Measurements from ENCODE around the gene CNGB1.

The CNGB1 gene

GRCh38 chr16:58002936-58003335 lies 32.0 kb upstream of the CNGB1 start:
- H3K27ac ChIP-seq (ENCODE audit: low read depth, low read length): no peak overlapping the region
- no peak overlapping the region for H2AFZ ChIP-seq (ENCODE audit: low read length, unreplicated experiment)
- H3K4me1 ChIP-seq (ENCODE audit: control insufficient read depth, insufficient read depth, low read length, unreplicated experiment): peaks cover 39% of the 10 kb centered on the region
- H3K79me2 ChIP-seq (ENCODE audit: control insufficient read depth, insufficient read depth, low read length, unreplicated experiment): peaks cover 32% of the 10 kb centered on the region
- peaks cover 13% of the 10 kb centered on the region; the same call in 1 of the 2 replicates for H3K36me3 ChIP-seq (ENCODE audit: insufficient read depth, low read length)
- no peak overlapping the region for H3K4me3 ChIP-seq (ENCODE audit: low read depth, low read length)
- no peaks in the 10 kb centered on the region for H3K27me3 ChIP-seq (ENCODE audit: insufficient read depth, low read length)

DNA sequence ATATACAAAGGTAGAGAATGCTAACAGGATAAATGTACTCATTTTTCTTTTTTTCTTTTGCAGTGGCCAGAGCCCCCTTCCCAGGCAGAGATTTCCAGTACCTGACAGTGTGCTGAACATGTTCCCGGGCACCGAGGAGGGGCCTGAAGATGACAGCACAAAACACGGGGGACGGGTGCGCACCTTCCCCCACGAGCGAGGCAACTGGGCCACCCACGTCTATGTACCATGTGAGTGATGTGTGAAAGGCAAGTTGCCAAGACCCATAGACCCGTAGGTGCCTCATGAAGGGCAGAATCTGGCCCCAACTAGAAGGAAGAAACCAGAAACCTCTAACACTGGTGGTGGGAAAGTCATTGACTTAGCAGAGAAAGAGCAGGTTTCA lies 31.5 kb upstream of the CNGB1 start:
- peaks cover 12% of the 10 kb centered on the region for H3K36me3 ChIP-seq (ENCODE audit: insufficient read depth, low read length)

DNA sequence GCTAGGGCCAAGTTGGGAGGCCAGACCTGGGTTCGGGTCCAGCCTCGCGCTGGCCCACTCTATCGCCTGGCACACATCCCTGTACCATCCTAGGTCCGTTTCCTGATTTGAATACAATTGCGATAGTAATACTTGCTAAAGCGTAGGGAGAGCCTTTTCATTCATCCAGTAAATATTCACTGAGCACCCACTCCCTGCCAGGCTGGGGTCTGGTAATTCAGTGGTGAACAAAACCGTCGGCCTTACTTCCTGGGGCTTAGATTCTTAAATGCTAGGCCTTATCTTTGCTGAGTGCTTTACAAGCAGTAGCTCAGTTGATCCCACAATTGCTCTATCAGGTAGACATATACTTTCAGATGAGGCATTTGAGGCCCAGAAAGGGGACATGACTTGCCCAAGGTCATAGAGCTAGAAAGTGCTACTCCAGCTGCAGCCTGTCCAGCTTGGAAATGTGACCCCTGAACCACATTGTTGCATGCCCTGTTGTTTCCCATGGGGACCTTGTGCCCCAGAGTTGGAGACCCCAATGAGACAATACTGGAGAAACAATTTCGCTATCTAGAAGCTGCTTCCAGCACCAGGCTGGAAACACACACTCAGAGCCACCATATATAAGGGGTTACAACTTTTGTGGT lies 31.0 kb upstream of the CNGB1 start:
- peak overlapping the region; percentile 94 for H3K4me3 ChIP-seq (ENCODE audit: low read depth, low read length)
- peaks cover 34% of the 10 kb centered on the region for H3K79me2 ChIP-seq (ENCODE audit: control insufficient read depth, insufficient read depth, low read length, unreplicated experiment)
- H3K27ac ChIP-seq (ENCODE audit: low read depth, low read length): no peak overlapping the region
- no peaks in the 10 kb centered on the region for H3K27me3 ChIP-seq (ENCODE audit: insufficient read depth, low read length)
- peaks cover 10% of the 10 kb centered on the region for H3K36me3 ChIP-seq (ENCODE audit: insufficient read depth, low read length)
- H3K4me1 ChIP-seq (ENCODE audit: control insufficient read depth, insufficient read depth, low read length, unreplicated experiment): peaks cover 40% of the 10 kb centered on the region
- no peak overlapping the region for H2AFZ ChIP-seq (ENCODE audit: low read length, unreplicated experiment)

More for the DNA sequence above, 31.5 kb upstream of the CNGB1 start:
- Histone ChIP-seq H2AFZ (ENCODE audit: low read length, unreplicated experiment) (no peak overlapping the region), H3K4me1 (ENCODE audit: control insufficient read depth, insufficient read depth, low read length, unreplicated experiment) (peaks cover 40% of the 10 kb centered on the region), H3K79me2 (ENCODE audit: control insufficient read depth, insufficient read depth, low read length, unreplicated experiment) (peaks cover 32% of the 10 kb centered on the region), H3K27ac (ENCODE audit: low read depth, low read length) (no peak overlapping the region), H3K4me3 (ENCODE audit: low read depth, low read length) (peak overlapping the region; percentile 94), H3K27me3 (ENCODE audit: insufficient read depth, low read length) (no peaks in the 10 kb centered on the region)

GRCh38 chr16:58000706-58001676 lies 30.1 kb upstream of the CNGB1 start, which contains the start of gene USB1:
USB1 (plus strand) TSS chr16:58001407; CDS start chr16:58001484, 77 bp downstream.
- H3K4me3 ChIP-seq (ENCODE audit: low read depth, low read length): peak within 1 kb of the TSS; percentile 94
- H3K4me1 ChIP-seq (ENCODE audit: control insufficient read depth, insufficient read depth, low read length, unreplicated experiment): peaks cover 40% of the 10 kb centered on the region
- peaks cover 4% of the 10 kb centered on the region for H3K36me3 ChIP-seq (ENCODE audit: insufficient read depth, low read length)
- H3K79me2 ChIP-seq (ENCODE audit: control insufficient read depth, insufficient read depth, low read length, unreplicated experiment): peaks cover 29% of the 10 kb centered on the region
- peak within 1 kb of the TSS; percentile 85 for H2AFZ ChIP-seq (ENCODE audit: low read length, unreplicated experiment)
- no peaks in the 10 kb centered on the region for H3K27me3 ChIP-seq (ENCODE audit: insufficient read depth, low read length)
- H3K27ac ChIP-seq (ENCODE audit: low read depth, low read length): peak within 1 kb of the TSS; percentile 20; the same call in 1 of the 2 replicates

GRCh38 chr16:57999971-58000705 lies 29.2 kb upstream of the CNGB1 start, which contains the start of gene ZNF319:
ZNF319 (minus strand) TSS chr16:58000672; CDS start chr16:57998265, 2,407 bp downstream.
- Histone ChIP-seq H3K4me3 (ENCODE audit: low read depth, low read length) (peak within 1 kb of the TSS; percentile 94), H3K4me1 (ENCODE audit: control insufficient read depth, insufficient read depth, low read length, unreplicated experiment) (peaks cover 40% of the 10 kb centered on the region), H3K36me3 (ENCODE audit: insufficient read depth, low read length) (peaks cover 2% of the 10 kb centered on the region; the same call in 1 of the 2 replicates), H3K79me2 (ENCODE audit: control insufficient read depth, insufficient read depth, low read length, unreplicated experiment) (peaks cover 32% of the 10 kb centered on the region), H3K27me3 (ENCODE audit: insufficient read depth, low read length) (no peaks in the 10 kb centered on the region), H2AFZ (ENCODE audit: low read length, unreplicated experiment) (peak within 1 kb of the TSS; percentile 85), H3K27ac (ENCODE audit: low read depth, low read length) (peak within 1 kb of the TSS; percentile 20; the same call in 1 of the 2 replicates)

DNA sequence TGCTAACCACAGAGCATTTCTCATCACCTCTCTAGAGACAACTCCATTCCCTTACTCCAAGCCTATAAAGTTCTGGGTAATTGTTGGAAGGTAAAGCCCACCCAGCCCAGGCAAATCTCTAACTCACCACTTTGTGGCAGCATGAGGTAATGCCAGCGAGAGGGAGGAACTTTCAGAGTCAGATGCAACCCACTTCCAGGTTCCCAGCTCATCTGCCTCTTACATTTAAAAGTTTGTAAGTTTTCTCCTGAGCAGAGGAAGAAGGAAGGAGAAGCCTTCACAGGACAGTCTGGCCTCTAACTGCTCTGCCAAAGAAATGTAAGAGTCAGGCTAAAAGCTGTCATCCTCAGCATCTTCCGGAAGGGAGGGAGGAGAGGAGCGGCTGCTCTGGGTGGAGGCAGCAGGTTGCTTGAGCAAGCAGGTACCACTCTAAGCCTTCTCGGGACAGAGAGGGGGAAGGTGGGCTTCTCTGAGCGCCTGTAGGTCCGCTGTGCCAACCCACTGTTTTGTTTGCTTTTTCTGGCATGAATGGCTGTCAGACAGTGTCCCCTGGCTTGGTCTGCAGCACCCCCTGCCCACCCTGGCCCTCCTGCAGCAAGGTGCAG lies 28.5 kb upstream of the CNGB1 start:
- no peak overlapping the region for H2AFZ ChIP-seq (ENCODE audit: low read length, unreplicated experiment)
- H3K27ac ChIP-seq (ENCODE audit: low read depth, low read length): 0 out of 2 replicates have a peak overlapping the region, but pooled peaks have one; percentile 1
- H3K79me2 ChIP-seq (ENCODE audit: control insufficient read depth, insufficient read depth, low read length, unreplicated experiment): peaks cover 32% of the 10 kb centered on the region
- H3K27me3 ChIP-seq (ENCODE audit: insufficient read depth, low read length): no peaks in the 10 kb centered on the region
- H3K4me3 ChIP-seq (ENCODE audit: low read depth, low read length): peak overlapping the region; percentile 94
- H3K36me3 ChIP-seq (ENCODE audit: insufficient read depth, low read length): peaks cover 2% of the 10 kb centered on the region; the same call in 1 of the 2 replicates
- H3K4me1 ChIP-seq (ENCODE audit: control insufficient read depth, insufficient read depth, low read length, unreplicated experiment): peaks cover 35% of the 10 kb centered on the region

DNA sequence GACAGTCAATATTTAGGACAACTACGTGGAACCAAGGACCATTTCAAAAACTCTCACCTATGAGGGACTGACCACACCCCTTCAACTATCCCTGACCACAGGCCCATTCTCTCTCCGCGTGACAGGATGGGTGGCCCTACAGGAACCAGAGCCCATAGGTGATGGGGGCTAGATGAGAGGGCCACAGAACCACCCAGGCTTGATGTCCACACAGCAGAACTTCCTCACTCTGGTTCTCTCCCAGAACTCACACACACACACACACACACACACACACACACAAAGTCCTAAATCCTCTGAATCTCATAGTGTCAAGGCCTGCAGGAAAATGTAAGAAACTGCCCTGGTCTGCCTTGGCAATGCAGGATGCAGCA lies 28.1 kb upstream of the CNGB1 start:
- H3K79me2 ChIP-seq (ENCODE audit: control insufficient read depth, insufficient read depth, low read length, unreplicated experiment): peaks cover 32% of the 10 kb centered on the region
- peaks cover 30% of the 10 kb centered on the region for H3K4me1 ChIP-seq (ENCODE audit: control insufficient read depth, insufficient read depth, low read length, unreplicated experiment)
- H3K27ac ChIP-seq (ENCODE audit: low read depth, low read length): 0 out of 2 replicates have a peak overlapping the region, but pooled peaks have one; percentile 4
- H3K36me3 ChIP-seq (ENCODE audit: insufficient read depth, low read length): peaks cover 2% of the 10 kb centered on the region; the same call in 1 of the 2 replicates
- H2AFZ ChIP-seq (ENCODE audit: low read length, unreplicated experiment): no peak overlapping the region
- peak overlapping the region; percentile 94 for H3K4me3 ChIP-seq (ENCODE audit: low read depth, low read length)
- H3K27me3 ChIP-seq (ENCODE audit: insufficient read depth, low read length): no peaks in the 10 kb centered on the region

GRCh38 chr16:57998486-57998885 lies 27.6 kb upstream of the CNGB1 start:
- H3K27ac ChIP-seq (ENCODE audit: low read depth, low read length): no peak overlapping the region
- H2AFZ ChIP-seq (ENCODE audit: low read length, unreplicated experiment): no peak overlapping the region
- H3K27me3 ChIP-seq (ENCODE audit: insufficient read depth, low read length): no peaks in the 10 kb centered on the region
- H3K4me1 ChIP-seq (ENCODE audit: control insufficient read depth, insufficient read depth, low read length, unreplicated experiment): peaks cover 25% of the 10 kb centered on the region
- peaks cover 2% of the 10 kb centered on the region; the same call in 1 of the 2 replicates for H3K36me3 ChIP-seq (ENCODE audit: insufficient read depth, low read length)
- peak overlapping the region; percentile 94 for H3K4me3 ChIP-seq (ENCODE audit: low read depth, low read length)
- peaks cover 32% of the 10 kb centered on the region for H3K79me2 ChIP-seq (ENCODE audit: control insufficient read depth, insufficient read depth, low read length, unreplicated experiment)

DNA sequence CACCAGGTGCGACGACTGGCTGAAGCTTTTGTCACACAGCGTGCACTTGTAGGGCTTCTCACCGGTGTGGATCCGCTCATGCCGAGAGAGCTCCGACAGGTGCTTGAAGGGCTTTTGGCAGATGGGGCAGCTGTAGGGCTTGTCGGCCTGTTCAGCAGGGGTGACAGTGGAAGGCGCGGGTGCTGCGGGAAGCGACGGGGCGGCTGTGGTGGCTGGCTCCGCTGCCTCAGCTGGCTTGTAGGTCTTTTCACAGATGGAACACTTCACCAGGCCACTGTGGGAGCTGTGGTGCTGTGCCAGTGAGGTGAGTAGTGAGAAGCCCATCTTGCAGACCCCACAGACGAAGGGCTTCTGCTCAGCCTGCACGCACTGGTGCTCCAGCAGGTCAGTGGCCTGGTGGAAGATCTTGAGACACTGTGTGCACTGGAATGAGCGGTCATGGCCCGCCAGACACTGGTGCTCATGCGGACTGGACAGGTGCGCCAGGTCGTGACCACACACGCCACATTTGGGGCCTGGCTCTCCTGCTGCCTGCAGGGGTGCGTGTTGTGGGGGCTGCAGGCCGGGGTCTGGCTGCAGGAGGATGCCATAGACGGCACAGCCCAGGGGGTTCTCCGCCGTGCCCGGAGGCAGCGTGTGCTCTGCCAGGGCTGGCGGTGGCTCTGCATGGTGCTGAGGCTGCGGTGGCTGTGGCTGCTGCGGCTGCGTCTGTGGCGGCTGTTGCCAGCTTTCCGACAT lies 26.8 kb upstream of the CNGB1 start:
- H3K27me3 ChIP-seq (ENCODE audit: insufficient read depth, low read length): no peaks in the 10 kb centered on the region
- no peak overlapping the region for H3K4me3 ChIP-seq (ENCODE audit: low read depth, low read length)
- peaks cover 2% of the 10 kb centered on the region; the same call in 1 of the 2 replicates for H3K36me3 ChIP-seq (ENCODE audit: insufficient read depth, low read length)
- peaks cover 32% of the 10 kb centered on the region for H3K79me2 ChIP-seq (ENCODE audit: control insufficient read depth, insufficient read depth, low read length, unreplicated experiment)
- no peak overlapping the region for H3K27ac ChIP-seq (ENCODE audit: low read depth, low read length)
- H3K4me1 ChIP-seq (ENCODE audit: control insufficient read depth, insufficient read depth, low read length, unreplicated experiment): peaks cover 21% of the 10 kb centered on the region
- H2AFZ ChIP-seq (ENCODE audit: low read length, unreplicated experiment): no peak overlapping the region

Measured in ACC112 (cell line).